ELR (cell line): ENCODE measurements around the gene LY6G5C.
A peak's percentile ranks its signal among the peaks of the same experiment; 100 is the strongest.

Source experiments
- DNase-seq: peaks from one replicate; pipeline ENCODE4 v3.0.0-alpha.2; 2015; ENCODE audit warnings: low read depth

Gene LY6G5C

GRCh38 chr6:31680226-31681134 lies at the start of gene LY6G5C:
Gene LY6G5C, minus strand, starts transcription at chr6:31681067. Its CDS starts 694 bp downstream, at chr6:31680373.
- peak; percentile 88 for DNase-seq

- DNase-seq, result peak; percentile 94
Measured at GRCh38 chr6:31729979-31730630, 49.2 kb upstream of the LY6G5C start.

GRCh38 chr6:31729515-31729978 lies 48.7 kb upstream of the LY6G5C start:
- peak; percentile 92 for DNase-seq

- no peak for DNase-seq
Measured at GRCh38 chr6:31728767-31729514, 48.1 kb upstream of the LY6G5C start, which contains the start of gene DDAH2. Gene DDAH2, minus strand, starts transcription at chr6:31729299. Its CDS starts 138 bp downstream, at chr6:31729161.

- DNase-seq, result no peak
Measured at GRCh38 chr6:31727717-31728671, 47.1 kb upstream of the LY6G5C start.

- DNase-seq, result no peak
Measured at GRCh38 chr6:31727034-31727716, 46.3 kb upstream of the LY6G5C start.

GRCh38 chr6:31725502-31726350 lies 44.9 kb upstream of the LY6G5C start:
- DNase-seq, result no peak

- DNase-seq, result no peak
Measured at GRCh38 chr6:31723980-31724691, 43.3 kb upstream of the LY6G5C start.

GRCh38 chr6:31723245-31723979 lies 42.5 kb upstream of the LY6G5C start, which contains the start of gene MPIG6B:
Gene MPIG6B, plus strand, starts transcription at chr6:31723373. Its CDS starts 11 bp downstream, at chr6:31723384.
- DNase-seq, result no peak

GRCh38 chr6:31722173-31722572 lies 41.3 kb upstream of the LY6G5C start:
- no peak for DNase-seq

- DNase-seq, result no peak
Measured at GRCh38 chr6:31721351-31722020, 40.6 kb upstream of the LY6G5C start, which contains the start of gene LY6G6C. Gene LY6G6C, minus strand, starts transcription at chr6:31721746. Its CDS starts 67 bp downstream, at chr6:31721679.

- DNase-seq, result no peak
Measured at GRCh38 chr6:31720196-31720770, 39.4 kb upstream of the LY6G5C start.

- DNase-seq, result no peak
Measured at GRCh38 chr6:31719001-31719400, 38.1 kb upstream of the LY6G5C start.

GRCh38 chr6:31718265-31718664 lies 37.4 kb upstream of the LY6G5C start:
- DNase-seq, result no peak

GRCh38 chr6:31717499-31718222 lies 36.8 kb upstream of the LY6G5C start:
- DNase-seq, result no peak
